Measurements from ENCODE around the gene HOMER2. TPM values are rescaled to one million over a fixed set of nuclear protein-coding genes. Genes with fewer than 3 reads are reported as not detected.
A peak's percentile ranks its signal among the peaks of the same experiment; 100 is the strongest.

Gene HOMER2
- total RNA-seq, 1 donor from 2014 or later, result 75.3 TPM

GRCh38 chr15:82890995-82891390 lies 61.5 kb downstream of the HOMER2 start:
- DNase-seq (ENCODE audit: low read depth) (no peak), FAIRE-seq (peak; percentile 32)
- H3K36me3 ChIP-seq (ENCODE audit: control insufficient read depth, insufficient read depth, low read length), result peaks cover 8% of the 10 kb centered on the region
- H3K27me3 ChIP-seq (ENCODE audit: control insufficient read depth, insufficient read depth, low read length), result no peaks in the 10 kb centered on the region
- no peak for TF ChIP-seq CTCF (IDR thresholded peaks at IDR 0.05; ENCODE audit: insufficient read depth, low read length, severe bottlenecking)
- no peak overlapping the region for H3K4me3 ChIP-seq (ENCODE audit: low read depth, low read length)

GRCh38 chr15:82890338-82890994 lies 62.1 kb downstream of the HOMER2 start:
- no peak overlapping the region for H3K4me3 ChIP-seq (ENCODE audit: low read depth, low read length)
- H3K36me3 ChIP-seq (ENCODE audit: control insufficient read depth, insufficient read depth, low read length), result peaks cover 8% of the 10 kb centered on the region
- DNase-seq (ENCODE audit: low read depth), result no peak
- FAIRE-seq, result peak; percentile 13
- no peak for TF ChIP-seq CTCF (IDR thresholded peaks at IDR 0.05; ENCODE audit: insufficient read depth, low read length, severe bottlenecking)
- no peaks in the 10 kb centered on the region for H3K27me3 ChIP-seq (ENCODE audit: control insufficient read depth, insufficient read depth, low read length)

- no peak for FAIRE-seq
- Histone ChIP-seq H3K4me3 (ENCODE audit: low read depth, low read length) (no peak overlapping the region), H3K27me3 (ENCODE audit: control insufficient read depth, insufficient read depth, low read length) (no peaks in the 10 kb centered on the region), H3K36me3 (ENCODE audit: control insufficient read depth, insufficient read depth, low read length) (peaks cover 1% of the 10 kb centered on the region)
- no peak for DNase-seq (ENCODE audit: low read depth)
- no peak for TF ChIP-seq CTCF (IDR thresholded peaks at IDR 0.05; ENCODE audit: insufficient read depth, low read length, severe bottlenecking)
Observed at GRCh38 chr15:82882273-82882928, 70.1 kb downstream of the HOMER2 start.

GRCh38 chr15:82881747-82882146 lies 70.8 kb downstream of the HOMER2 start:
- H3K36me3 ChIP-seq (ENCODE audit: control insufficient read depth, insufficient read depth, low read length), result peaks cover 1% of the 10 kb centered on the region
- DNase-seq (ENCODE audit: low read depth) (no peak), FAIRE-seq (peak; percentile 64)
- H3K27me3 ChIP-seq (ENCODE audit: control insufficient read depth, insufficient read depth, low read length), result no peaks in the 10 kb centered on the region
- H3K4me3 ChIP-seq (ENCODE audit: low read depth, low read length), result no peak overlapping the region
- no peak for TF ChIP-seq CTCF (IDR thresholded peaks at IDR 0.05; ENCODE audit: insufficient read depth, low read length, severe bottlenecking)

- FAIRE-seq (no peak), DNase-seq (ENCODE audit: low read depth) (no peak)
- Histone ChIP-seq H3K4me3 (ENCODE audit: low read depth, low read length) (no peak overlapping the region), H3K27me3 (ENCODE audit: control insufficient read depth, insufficient read depth, low read length) (no peaks in the 10 kb centered on the region), H3K36me3 (ENCODE audit: control insufficient read depth, insufficient read depth, low read length) (peaks cover 3% of the 10 kb centered on the region)
- TF ChIP-seq CTCF (IDR thresholded peaks at IDR 0.05; ENCODE audit: insufficient read depth, low read length, severe bottlenecking), result no peak
Observed at GRCh38 chr15:82880704-82881103, 71.8 kb downstream of the HOMER2 start.
